ENCODE results near the gene LMNTD1.
"Not testable (repeated sequence)": the region's sequence is repeated elsewhere in the genome, so short reads cannot be mapped to it uniquely, and the experiment has no call there.

LMNTD1 gene

DNA sequence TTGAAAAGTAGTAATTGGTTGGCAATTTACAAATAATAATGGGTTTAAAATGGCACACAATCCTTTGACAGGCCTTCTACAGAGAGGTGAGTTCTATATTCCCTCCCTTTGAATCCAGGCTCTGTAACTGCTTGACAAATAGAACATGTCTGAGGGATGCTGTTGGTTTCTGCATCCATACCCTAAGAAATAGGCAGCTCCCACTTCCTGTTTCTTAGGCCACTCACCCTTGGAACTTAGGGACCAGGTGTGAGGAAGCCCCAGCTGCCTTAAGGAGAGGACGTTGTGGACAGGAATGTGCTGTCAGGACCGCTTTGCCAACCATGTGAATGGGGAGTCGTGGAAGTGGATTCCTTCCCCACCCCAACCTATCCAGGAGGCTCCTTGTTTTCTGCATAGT lies 59.4 kb downstream of the LMNTD1 start:
- in situ Hi-C loops (cut with HindIII; ENCODE audit: low sequenced_read_pairs), result no loop called here

DNA sequence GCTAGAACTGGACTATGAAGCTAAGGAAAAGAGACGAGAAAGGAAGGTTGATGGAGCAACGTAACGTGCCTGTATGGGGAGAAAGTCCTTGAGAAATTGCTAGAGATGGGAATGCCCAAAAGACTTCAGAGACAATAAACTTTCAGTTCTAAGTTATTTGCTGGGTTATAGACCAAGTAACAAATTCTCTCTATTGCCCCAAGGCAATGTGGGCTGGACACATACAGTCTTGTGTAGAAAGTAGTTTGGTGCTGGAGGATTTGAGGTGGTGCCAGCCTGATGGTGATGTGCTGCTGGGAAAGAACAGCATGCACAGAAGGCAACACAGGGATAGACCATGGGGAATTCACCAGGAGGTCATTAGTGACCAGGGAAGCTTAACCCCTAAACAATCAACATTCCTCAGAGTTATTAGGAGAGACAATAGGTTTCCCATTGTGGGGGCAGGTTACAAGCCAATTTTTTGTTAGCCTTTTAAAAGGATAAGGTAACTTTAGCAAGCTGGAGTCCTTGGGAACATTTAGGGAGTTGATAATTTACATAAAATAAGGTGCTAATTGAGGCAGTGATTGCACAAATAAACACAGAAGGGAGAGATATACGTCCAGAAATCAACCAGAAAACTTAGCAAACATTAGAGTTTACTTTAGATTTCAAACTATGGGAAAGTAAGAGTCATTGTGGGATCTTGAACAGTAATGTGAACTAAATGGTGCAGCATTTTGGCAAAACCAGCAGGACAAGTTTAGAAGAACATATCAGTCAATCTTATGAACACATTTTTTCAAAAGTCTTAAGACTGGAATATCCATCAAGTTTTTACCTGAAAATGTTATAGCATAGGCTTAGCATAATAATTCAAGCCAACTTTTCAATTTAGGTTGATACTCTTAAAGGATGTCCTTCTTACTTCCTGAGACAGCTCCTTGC lies 61.4 kb downstream of the LMNTD1 start:
- in situ Hi-C loops (cut with HindIII; ENCODE audit: low sequenced_read_pairs), result no loop called here

DNA sequence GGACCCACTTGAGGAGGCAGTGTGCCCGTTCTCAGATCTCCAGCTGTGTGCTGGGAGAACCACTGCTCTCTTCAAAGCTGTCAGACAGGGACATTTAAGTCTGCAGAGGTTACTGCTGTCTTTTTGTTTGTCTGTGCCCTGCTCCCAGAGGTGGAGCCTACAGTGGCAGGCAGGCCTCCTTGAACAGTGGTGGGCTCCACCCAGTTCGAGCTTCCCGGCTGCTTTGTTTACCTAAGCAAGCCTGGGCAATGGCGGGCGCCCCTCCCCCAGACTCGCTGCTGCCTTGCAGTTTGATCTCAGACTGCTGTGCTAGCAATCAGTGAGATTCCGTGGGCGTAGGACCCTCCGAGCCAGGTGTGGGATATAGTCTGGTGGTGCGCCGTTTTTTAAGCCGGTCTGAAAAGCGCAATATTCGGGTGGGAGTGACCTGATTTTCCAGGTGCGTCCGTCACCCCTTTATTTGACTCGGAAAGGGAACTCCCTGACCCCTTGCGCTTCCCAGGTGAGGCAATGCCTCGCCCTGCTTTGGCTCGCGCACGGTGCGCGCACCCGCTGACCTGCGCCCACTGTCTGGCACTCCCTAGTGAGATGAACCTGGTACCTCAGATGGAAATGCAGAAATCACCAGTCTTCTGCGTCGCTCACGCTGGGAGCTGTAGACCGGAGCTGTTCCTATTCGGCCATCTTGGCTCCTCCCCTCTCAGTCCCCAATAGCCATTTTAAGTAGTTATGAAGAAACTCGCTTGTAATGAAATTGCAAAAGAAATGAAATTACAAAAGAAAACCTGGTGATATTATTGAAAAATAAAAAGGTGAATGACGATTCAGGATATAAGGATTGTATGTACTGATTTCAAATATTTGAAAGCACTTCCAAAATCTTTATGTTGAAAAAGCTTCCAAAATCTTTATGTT lies 63.9 kb downstream of the LMNTD1 start:
- in situ Hi-C loops (cut with HindIII; ENCODE audit: low sequenced_read_pairs), result not testable (repeated sequence)

DNA sequence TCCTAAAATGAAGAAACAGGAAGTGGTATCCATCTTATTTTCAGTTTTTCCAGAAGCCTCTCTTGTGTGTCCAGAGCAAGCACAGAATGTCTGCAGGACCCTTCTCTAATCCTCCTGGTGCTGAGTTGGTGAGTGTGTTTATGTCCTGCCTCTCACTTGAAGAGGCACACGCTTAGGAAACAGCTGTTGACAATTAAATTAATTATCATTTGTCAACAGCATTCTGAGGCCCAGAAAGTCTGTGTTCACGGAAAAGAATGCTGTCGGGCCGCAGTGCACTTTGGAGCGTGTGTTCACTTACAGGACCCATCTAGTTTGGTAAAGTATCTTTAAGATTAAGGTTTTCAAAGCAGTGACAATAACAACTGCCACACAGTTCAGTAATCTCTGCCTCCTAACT lies 70.5 kb downstream of the LMNTD1 start:
- in situ Hi-C loops (cut with HindIII; ENCODE audit: low sequenced_read_pairs), result no loop called here

DNA sequence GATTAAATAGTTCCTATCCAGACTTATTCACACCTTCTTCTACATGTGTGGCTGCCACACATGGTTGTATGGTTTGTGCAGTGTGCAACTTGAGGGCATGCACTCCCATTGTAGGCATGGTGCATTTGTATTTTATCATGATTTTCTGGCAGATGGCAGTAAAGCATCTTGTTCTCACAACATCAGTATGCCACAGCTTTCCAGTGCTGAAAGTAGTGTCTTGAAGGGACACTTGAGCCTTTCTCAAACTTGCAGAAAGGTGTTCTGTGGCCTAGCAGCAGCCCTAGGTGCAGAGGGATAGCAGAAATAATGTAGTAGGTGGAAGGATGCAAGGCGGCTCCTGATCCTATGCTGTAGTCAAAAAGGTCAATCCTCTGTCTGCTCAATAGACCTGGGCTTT lies 72.9 kb downstream of the LMNTD1 start:
- in situ Hi-C loops (cut with HindIII; ENCODE audit: low sequenced_read_pairs), result no loop called here

DNA sequence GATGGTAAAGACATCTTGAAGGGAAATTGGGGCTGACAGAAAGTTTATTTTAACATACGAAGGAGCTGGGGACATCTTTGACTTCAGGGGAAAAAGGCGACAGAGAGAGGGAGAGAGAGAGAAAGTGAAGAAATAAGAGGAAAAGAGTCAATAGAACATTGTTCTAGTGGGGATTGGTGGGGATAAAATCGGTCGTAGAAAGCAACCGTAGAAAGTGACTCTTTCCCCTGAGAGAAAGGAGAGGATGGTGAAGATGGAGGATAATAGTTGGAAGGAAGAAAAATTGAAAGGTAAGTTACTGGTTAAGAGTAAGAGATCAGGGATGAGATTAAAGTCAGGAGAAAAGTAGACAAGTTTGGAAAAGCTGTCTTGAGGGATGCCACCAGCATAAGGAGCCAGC lies 75.9 kb downstream of the LMNTD1 start:
- in situ Hi-C loops (cut with HindIII; ENCODE audit: low sequenced_read_pairs), result no loop called here

DNA sequence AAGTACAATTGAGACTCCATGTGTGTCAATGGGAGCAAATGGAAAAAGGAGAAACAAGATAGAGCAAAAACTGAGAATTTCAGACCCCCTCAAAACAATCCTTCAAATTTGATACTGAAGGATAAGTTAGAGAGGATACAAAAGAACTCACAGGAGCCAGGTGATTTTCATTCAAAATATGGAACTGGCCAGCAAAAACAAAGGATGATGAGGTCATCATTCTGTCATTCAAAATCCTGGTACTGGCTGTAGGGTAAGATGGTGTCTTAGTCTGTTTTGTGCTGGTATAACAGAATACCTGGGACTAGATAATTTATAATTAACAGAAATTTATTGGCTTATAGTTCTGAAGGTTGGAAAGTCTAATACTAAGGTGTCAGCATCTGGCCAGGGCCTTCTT lies 80.6 kb downstream of the LMNTD1 start:
- in situ Hi-C loops (cut with HindIII; ENCODE audit: low sequenced_read_pairs), result no loop called here

DNA sequence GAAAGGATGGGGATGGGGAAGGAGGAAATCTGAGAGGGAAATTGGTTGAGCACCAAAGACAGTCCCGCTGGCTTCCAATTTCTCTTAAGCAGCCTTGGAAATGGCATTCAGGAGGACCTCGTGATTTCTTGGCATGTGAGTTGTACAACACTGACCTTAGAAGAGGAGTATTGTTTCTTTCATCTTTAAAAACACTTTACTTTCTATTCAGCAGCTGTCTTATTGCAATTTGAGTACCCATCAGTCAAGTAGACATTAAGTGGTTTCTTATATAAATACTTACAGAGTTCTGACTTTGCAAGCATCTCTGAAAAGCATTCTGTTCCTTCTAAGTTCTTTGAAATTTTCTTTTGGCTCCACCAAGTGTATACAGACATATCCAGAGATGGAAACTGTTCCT lies 83.2 kb downstream of the LMNTD1 start:
- in situ Hi-C loops (cut with HindIII; ENCODE audit: low sequenced_read_pairs), result no loop called here

DNA sequence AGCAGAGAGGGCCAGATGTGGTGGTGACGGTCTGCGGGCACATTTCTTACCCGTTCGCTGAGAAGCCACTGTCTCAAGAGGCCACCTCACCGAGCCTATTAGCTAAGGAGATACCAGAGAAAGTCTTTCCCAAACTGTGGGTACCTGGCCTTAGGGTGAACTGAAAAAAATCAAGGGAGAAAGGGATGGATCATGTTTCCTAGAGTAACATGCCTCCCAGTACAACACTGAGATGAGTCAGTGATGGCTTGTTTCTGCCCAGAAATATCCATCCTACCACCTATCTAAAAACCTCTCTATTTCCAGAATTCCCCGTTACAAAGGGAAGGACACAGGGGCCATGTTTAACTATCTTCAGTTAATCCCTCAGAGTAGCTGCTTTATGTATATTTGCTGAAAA lies 83.7 kb downstream of the LMNTD1 start:
- in situ Hi-C loops (cut with HindIII; ENCODE audit: low sequenced_read_pairs), result no loop called here

DNA sequence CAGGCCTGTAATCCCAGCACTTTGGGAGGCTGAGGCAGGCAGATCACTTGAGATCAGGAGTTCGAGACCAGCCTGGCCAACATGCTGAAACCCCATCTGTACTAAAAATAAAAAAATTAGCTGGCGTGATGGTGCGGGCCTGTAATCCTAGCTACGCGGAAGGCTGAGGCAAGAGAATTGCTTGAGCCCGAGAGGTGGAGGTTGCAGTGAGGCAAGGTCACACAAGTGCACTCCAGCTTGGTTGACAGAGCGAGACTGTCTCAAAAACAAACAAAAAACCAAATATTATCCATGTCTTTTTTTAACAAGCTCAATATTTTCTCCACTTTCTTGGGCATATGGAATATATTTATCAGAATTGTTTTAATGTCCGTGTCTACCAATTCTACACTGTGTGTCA lies 89.6 kb downstream of the LMNTD1 start:
- in situ Hi-C loops (cut with HindIII; ENCODE audit: low sequenced_read_pairs), result no loop called here

DNA sequence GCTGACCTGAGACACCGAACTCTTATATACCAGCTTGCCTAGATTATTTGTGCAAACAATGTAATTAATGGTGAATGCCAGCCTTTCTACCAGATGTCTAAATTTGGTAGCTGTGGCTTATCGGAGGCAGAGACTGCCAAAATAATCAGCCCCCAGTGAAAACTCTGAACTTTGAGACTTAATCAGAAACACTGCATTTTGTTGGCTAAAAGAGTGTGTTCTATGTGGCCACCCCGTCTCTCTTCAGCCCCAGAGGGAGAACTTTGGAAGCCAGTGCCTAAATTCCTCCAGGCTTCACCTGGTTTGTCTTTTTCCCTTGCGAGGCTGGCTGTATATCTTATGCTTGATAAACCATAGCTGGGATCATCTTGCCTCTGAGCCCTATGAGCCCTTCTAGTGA lies 90.1 kb downstream of the LMNTD1 start:
- in situ Hi-C loops (cut with HindIII; ENCODE audit: low sequenced_read_pairs), result no loop called here

DNA sequence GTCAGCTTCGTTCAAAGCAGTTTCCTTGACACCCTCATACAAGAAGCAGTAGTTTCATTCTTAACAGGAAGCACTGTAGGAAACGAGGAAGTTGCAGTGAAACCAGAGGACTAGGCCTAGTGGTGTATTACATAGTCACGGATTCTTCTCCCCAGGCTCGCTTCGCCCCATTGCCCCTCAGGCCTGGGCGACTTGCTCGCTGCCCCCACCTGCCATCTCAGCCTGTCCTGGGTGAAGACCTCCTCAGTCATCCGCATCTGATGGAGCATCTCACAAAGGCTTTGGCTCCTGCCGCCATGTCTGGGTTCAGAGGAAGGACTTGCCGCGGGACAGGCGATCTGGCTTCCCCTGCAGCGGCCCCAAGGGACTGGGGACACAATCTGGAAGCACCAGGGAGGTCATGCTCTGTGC lies 93.5 kb downstream of the LMNTD1 start:
- in situ Hi-C loops (cut with HindIII; ENCODE audit: low sequenced_read_pairs), result no loop called here

DNA sequence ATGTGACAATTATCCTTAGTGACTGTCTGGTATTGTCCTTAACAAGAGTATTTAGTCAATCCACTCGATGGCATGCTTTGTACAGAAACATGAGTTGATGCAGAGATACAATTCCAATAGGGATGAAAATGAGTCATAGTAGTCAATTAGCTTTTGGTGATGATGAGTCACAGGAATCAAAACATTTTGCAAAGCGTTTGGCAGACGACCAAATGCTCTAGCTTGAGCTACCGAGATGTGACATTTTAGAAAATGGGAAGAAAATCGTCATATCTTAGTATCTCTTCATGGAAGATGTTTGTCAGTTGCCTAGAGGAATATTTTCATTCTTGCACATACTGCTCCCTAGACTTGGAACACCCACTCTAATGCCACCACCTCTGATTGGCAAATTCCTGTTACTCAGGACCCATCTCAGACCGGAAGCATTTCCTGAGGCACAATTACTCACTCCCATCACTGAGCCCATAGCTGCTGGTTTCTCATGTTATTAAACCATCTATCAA lies 95.0 kb downstream of the LMNTD1 start:
- in situ Hi-C loops (cut with HindIII; ENCODE audit: low sequenced_read_pairs), result no loop called here

DNA sequence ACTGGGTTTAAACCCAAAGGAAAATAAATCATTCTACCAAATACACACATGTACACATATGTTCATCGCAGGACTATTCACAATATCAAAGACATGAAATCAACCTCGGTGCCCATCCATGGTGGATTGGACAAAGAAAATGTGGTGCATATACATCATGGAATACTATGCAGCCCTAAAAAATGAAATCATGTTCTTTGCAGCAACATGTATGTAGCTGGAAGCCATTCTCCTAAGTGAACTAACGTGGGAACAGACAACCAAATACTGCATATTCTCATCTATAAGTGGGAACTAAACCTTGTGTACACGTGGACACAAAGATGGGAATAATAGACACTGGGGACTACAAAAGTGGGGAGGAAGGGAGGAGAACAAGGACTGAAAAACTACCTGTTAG lies 96.6 kb downstream of the LMNTD1 start:
- in situ Hi-C loops (cut with HindIII; ENCODE audit: low sequenced_read_pairs), result no loop called here

DNA sequence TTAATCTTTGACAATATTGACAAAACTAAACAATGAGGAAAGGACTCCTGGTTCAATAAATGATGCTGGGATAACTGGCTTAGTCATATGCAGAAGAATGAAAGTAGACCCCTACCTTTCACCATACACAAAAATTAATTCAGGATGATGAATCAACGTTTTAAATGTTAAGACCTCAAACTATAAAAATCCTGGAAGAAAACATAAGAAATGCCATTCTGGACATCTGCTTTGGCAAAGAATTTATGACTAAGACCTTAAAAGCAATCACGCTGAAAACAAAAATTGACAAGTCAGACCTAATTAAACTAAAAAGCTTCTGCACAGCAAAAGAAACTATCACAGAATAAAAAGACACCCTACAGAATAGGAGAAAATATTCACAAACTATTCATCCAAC lies 97.4 kb downstream of the LMNTD1 start:
- in situ Hi-C loops (cut with HindIII; ENCODE audit: low sequenced_read_pairs), result no loop called here

DNA sequence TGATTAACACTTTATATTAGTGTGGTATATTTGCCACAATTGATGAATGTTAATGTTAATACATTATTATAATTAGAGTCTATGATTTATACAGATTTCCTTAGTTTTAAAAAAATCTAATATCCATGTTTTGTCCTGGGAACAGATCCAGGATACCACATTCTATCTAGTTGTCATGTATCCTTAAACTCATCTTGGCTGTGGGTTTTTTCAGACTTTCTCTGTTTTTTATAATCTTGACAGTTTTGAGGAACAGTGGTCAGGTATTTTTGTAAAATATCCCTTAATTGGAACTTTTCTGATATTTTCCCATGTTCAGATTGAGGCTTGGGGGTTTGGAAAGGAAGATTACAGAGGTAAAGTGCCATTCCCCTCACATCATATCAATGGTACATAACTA lies 104.1 kb downstream of the LMNTD1 start:
- in situ Hi-C loops (cut with HindIII; ENCODE audit: low sequenced_read_pairs), result no loop called here

DNA sequence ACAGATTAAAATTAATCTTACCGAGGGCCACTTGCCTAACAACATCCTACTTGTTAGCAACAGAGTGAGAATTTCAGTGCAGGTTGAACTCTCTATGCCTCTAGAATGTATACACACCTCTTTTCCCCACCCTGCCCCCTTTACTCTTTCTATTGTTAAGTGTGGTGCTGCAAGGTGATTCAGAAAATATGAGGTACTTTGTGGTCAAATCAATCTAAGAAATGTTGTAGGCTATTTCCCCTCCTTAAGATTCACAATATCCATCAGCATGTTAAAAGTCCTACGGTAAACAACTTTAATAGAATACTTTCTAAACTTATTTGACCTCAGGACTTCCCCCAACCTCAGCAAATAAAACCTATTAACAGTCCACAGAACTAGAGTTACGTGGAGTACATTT lies 106.0 kb downstream of the LMNTD1 start:
- in situ Hi-C loops (cut with HindIII; ENCODE audit: low sequenced_read_pairs), result no loop called here

DNA sequence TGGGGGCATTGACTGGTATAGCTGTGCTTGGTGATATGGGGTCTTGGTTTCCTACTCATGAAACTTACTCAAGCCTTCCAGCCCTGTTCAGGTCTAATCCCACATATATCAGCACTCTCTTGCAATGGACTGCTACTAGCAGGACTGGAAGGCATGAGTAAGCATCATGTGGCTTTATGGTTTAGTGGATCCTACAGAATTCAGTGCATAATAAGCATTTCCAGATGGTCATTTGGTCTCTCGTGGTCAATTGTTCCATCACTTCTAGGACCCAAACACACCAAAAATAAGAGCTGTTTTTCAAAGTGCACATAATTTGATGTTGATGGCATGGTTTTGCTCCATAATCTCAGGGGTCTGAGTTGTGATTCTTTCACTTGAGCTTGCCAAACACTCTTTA lies 114.4 kb downstream of the LMNTD1 start:
- in situ Hi-C loops (cut with HindIII; ENCODE audit: low sequenced_read_pairs), result loop anchor here (5.0 kb wide), 1 partner anchor 524 kb away; no protein-coding TSS in a partner anchor

DNA sequence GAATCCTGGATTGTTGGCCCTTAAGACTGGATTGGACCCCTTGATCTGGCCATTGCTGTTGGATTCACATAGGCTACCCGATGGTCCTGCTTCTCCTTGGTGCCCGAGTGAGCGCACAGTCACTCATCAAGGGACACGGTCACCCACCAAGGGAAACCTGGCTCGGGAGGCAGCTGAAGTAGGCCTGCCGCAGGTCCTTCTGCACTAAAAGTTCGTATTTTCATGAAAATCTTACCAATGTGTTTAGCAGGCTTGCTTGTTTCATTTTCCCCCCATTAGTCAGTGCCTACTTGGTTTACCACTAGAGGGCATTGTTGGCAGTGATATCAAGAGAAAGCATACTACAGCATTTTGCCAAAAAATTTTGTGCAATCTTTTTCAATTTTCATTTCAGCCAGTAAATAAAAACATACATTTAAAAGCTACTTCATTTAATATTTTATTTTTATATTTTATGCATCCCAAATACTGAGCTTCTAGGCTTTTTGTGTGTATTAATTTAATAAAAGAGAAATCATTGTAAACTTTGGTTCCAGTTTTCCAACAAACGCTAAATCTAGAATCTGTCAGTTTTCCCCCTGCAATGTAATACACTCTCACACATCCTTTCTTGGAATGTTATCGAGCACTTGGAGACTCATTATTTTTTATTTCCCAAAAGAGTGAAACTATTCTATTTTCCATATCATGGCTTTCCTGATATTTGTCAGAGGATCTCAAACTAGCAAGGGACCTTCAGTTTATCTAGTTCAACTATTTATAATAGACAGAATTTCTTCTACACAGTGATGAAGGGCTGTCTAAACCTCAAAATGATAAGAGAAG lies 116.7 kb downstream of the LMNTD1 start:
- in situ Hi-C loops (cut with HindIII; ENCODE audit: low sequenced_read_pairs), result loop anchor here (5.0 kb wide), 1 partner anchor 526 kb away; no protein-coding TSS in a partner anchor

DNA sequence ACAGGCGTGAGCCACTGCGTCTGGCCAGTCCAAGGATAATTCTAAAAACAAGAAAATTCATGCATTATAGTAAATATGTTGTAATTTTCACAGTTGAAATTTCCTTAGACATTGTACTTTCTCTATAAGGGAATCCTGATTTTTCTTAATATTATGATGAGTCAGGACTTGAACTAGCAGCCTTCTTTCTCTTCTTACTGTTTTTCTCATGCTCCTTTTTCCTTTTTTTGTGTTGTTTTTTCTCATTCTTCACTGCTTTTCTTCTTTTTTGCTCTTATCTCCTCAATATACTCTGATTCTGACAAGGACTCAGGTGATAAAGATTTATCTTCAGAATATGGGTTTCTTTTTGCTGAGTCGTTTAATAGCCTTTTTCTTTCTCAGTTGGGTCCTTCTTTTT lies 117.7 kb downstream of the LMNTD1 start:
- in situ Hi-C loops (cut with HindIII; ENCODE audit: low sequenced_read_pairs), result loop anchor here (5.0 kb wide), 1 partner anchor 527 kb away; no protein-coding TSS in a partner anchor

DNA sequence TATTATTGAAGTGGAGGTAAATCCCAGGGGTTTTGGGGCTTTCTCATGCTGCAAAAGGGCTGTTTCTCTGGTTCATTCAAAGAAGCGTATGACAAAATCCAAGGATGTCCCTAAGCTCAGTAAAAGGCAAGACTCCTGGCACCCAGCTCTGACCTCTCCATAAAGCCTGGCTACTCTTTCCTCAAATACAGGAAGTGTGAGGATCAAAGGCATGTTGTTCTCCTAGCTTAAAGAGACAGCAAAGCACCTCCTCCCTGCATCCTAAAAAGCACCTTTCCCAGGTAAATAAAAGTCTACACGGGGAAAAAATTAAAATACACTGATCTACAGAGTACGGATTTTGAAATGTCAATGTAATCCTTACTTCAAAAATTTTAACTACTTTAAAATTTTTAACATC lies 118.6 kb downstream of the LMNTD1 start:
- in situ Hi-C loops (cut with HindIII; ENCODE audit: low sequenced_read_pairs), result no loop called here

All from endothelial cell of hepatic sinusoid (primary cell).